GM23248 (cell line): ENCODE measurements around the gene CLK3.

Experiments used
- EZH2 ChIP-seq: fragments of 200-600 bp; sonication (generic); IDR thresholded peaks from 2 replicates; pipeline ENCODE4 v1.6.1; 2018; ENCODE audit warnings: antibody characterized with exemption, mild to moderate bottlenecking; ENCODE audit not compliant: insufficient read depth, poor library complexity, severe bottlenecking
- EZH2phosphoT487 ChIP-seq: fragments of 200-600 bp; sonication (generic); IDR thresholded peaks from 2 replicates; pipeline ENCODE4 v1.6.1; 2018; ENCODE audit warnings: antibody characterized with exemption, moderate library complexity, mild to moderate bottlenecking, low read depth; ENCODE audit not compliant: insufficient read depth

DNA sequence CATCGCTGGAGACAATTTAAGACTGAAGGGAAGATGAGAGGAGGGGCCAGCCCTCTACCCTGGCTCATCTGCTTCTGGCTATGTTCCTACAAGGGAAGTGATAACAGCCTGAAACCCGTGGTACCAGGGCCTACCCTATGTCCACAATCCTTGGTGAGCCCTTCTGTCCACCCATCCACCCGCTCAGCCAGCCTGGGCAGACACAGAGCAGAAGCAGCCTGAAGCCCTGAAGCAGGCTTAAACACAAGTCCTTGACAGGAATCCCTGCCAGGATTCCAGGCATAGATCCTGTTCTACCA lies 15.4 kb downstream of the CLK3 start:
- TF ChIP-seq EZH2 (no peak), EZH2phosphoT487 (no peak)
